ENCODE results near the gene UGT1A4. TPM values are rescaled to one million over a fixed set of nuclear protein-coding genes. Genes with fewer than 3 reads are reported as not detected.

Gene UGT1A4
- total RNA-seq, 4 donors from 2014 or later: 2.0 to 9.0 (median 4.9) TPM

- Histone ChIP-seq H3K27ac (no peak within 1 kb of the TSS), H3K27me3 (no peaks in the 10 kb centered on the region), H3K36me3 (no peaks in the 10 kb centered on the region), H3K4me1 (no peaks in the 10 kb centered on the region), H3K9me3 (no peaks in the 10 kb centered on the region), H3K4me3 (no peak within 1 kb of the TSS)
- no peak for TF ChIP-seq POLR2A (IDR thresholded peaks at IDR 0.05)
- TF ChIP-seq, protein P1, sequence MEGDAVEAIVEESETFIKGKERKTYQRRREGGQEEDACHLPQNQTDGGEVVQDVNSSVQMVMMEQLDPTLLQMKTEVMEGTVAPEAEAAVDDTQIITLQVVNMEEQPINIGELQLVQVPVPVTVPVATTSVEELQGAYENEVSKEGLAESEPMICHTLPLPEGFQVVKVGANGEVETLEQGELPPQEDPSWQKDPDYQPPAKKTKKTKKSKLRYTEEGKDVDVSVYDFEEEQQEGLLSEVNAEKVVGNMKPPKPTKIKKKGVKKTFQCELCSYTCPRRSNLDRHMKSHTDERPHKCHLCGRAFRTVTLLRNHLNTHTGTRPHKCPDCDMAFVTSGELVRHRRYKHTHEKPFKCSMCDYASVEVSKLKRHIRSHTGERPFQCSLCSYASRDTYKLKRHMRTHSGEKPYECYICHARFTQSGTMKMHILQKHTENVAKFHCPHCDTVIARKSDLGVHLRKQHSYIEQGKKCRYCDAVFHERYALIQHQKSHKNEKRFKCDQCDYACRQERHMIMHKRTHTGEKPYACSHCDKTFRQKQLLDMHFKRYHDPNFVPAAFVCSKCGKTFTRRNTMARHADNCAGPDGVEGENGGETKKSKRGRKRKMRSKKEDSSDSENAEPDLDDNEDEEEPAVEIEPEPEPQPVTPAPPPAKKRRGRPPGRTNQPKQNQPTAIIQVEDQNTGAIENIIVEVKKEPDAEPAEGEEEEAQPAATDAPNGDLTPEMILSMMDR (IDR thresholded peaks at IDR 0.05): no peak
- no peak for DNase-seq
- intact Hi-C loops (cut with DNase I; ENCODE audit: low total_unique reads) (no loop called here), in situ Hi-C loops (cut with MboI; ENCODE audit: low pct_ligation_motif_present in 1 of 4, low pct_unique_long_range_greater_than_20kb in 1 of 4, low sequenced_read_pairs in 3 of 4) (no loop called here)
- 89% methylated on average over 2 of the region's 2 CpGs; no CpG with 5 or more reads in 1 of the 2 donors for WGBS, 2 donors (ENCODE audit: low coverage in 1 of 2)
Measured at GRCh38 chr2:233778030-233778429, 59.5 kb downstream of the UGT1A4 start, which contains the start of gene MROH2A. Gene MROH2A (plus strand): TSS chr2:233778330. CDS start chr2:233779359, 1,029 bp downstream.

- in situ Hi-C loops (cut with MboI; ENCODE audit: low pct_ligation_motif_present in 1 of 4, low pct_unique_long_range_greater_than_20kb in 1 of 4, low sequenced_read_pairs in 3 of 4) (no loop called here), intact Hi-C loops (cut with DNase I; ENCODE audit: low total_unique reads) (no loop called here)
- no peak overlapping the region for H3K27ac ChIP-seq
- DNase-seq: no peak
- no peaks in the 10 kb centered on the region for H3K4me1 ChIP-seq
- no peaks in the 10 kb centered on the region for H3K9me3 ChIP-seq
- 91% methylated on average over 4 of the region's 4 CpGs; no CpG with 5 or more reads in 1 of the 2 donors for WGBS, 2 donors (ENCODE audit: low coverage in 1 of 2)
- no peaks in the 10 kb centered on the region for H3K36me3 ChIP-seq
- TF ChIP-seq, protein P1 (IDR thresholded peaks at IDR 0.05): no peak
- TF ChIP-seq POLR2A (IDR thresholded peaks at IDR 0.05) (no peak), POLR2AphosphoS5 (IDR thresholded peaks at IDR 0.05) (no peak), EP300 (IDR thresholded peaks at IDR 0.05; ENCODE audit: low read depth) (no peak)
- no peak overlapping the region for H3K4me3 ChIP-seq
- peaks cover 2% of the 10 kb centered on the region for H3K27me3 ChIP-seq
Measured at GRCh38 chr2:233779722-233780121, 61.2 kb downstream of the UGT1A4 start.

DNA sequence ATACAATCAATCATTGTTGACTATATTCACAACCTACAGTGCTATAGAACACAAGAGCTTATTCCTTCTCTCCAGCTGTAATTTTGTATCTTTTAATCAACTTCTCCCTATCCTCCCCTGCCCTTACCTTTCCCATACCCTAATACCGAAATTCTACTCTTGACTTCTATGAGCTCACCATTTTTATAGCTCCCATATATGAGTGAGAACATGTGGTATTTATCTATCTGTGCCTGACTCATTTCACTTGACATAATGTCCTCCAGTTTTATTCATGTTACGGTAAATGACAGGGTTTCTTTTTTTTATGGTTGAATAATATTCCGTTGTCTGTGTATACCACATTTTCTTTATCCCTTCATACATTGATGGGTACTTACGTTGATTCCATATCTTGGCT is 62.2 kb downstream of the UGT1A4 start:
- no peaks in the 10 kb centered on the region for H3K9me3 ChIP-seq
- no peak overlapping the region for H3K27ac ChIP-seq
- TF ChIP-seq POLR2AphosphoS5 (IDR thresholded peaks at IDR 0.05): no peak
- TF ChIP-seq POLR2A (IDR thresholded peaks at IDR 0.05): no peak
- no peak for TF ChIP-seq EP300 (IDR thresholded peaks at IDR 0.05; ENCODE audit: low read depth)
- TF ChIP-seq, protein P1 (IDR thresholded peaks at IDR 0.05): no peak
- intact Hi-C loops (cut with DNase I; ENCODE audit: low total_unique reads): no loop called here
- no peak overlapping the region for H3K4me3 ChIP-seq
- no peaks in the 10 kb centered on the region for H3K4me1 ChIP-seq
- DNase-seq: no peak
- H3K27me3 ChIP-seq: peaks cover 3% of the 10 kb centered on the region
- no peaks in the 10 kb centered on the region for H3K36me3 ChIP-seq
- WGBS, 2 donors (ENCODE audit: low coverage in 1 of 2): 68 to 75% methylated on average over 4 of the region's 4 CpGs
- in situ Hi-C loops (cut with MboI; ENCODE audit: low pct_ligation_motif_present in 1 of 4, low pct_unique_long_range_greater_than_20kb in 1 of 4, low sequenced_read_pairs in 3 of 4): no loop called here

DNA sequence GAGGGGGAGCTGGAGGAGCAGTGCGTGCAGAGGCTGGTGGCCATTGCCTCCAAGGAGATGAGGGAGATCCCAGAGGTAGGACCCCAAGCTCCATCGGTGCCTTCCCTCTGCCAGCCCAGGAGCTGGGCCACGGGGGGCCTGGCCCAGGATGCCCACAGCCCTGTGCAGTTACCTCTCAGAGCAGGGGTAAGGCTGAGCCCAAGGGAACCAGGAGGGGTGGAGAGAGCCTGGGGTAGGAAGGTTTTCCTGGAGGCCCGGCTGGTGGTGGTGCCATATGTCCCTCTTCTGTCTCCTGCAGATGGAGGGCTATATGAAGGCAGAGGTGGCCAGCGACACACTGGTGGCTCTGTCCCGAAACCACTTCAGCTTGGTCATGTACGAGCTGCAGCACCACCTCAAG is 71.0 kb downstream of the UGT1A4 start:
- Histone ChIP-seq H3K4me3 (no peak overlapping the region), H3K4me1 (no peaks in the 10 kb centered on the region), H3K27me3 (peaks cover 3% of the 10 kb centered on the region), H3K9me3 (no peaks in the 10 kb centered on the region), H3K27ac (no peak overlapping the region), H3K36me3 (no peaks in the 10 kb centered on the region)
- intact Hi-C loops (cut with DNase I; ENCODE audit: low total_unique reads): loop anchor here (5.0 kb wide), 1 partner anchor 1772 kb away; no protein-coding TSS in a partner anchor
- in situ Hi-C loops (cut with MboI; ENCODE audit: low pct_ligation_motif_present in 1 of 4, low pct_unique_long_range_greater_than_20kb in 1 of 4, low sequenced_read_pairs in 3 of 4): no loop called here
- TF ChIP-seq EP300 (IDR thresholded peaks at IDR 0.05; ENCODE audit: low read depth): no peak
- TF ChIP-seq, protein P1 (IDR thresholded peaks at IDR 0.05): no peak
- no peak for TF ChIP-seq POLR2A (IDR thresholded peaks at IDR 0.05)
- TF ChIP-seq POLR2AphosphoS5 (IDR thresholded peaks at IDR 0.05): no peak
- 96% methylated on average over 5 of the region's 7 CpGs; no CpG with 5 or more reads in 1 of the 2 donors for WGBS, 2 donors (ENCODE audit: low coverage in 1 of 2)
- no peak for DNase-seq
